PC-9 (cell line): Measurements from ENCODE around the gene RBM3. TPM values are rescaled to one million over a fixed set of nuclear protein-coding genes. Genes with fewer than 3 reads are reported as not detected.

ENCODE experiments used
- BruUV-seq: library from RNA; stranded (reverse); fragments of 400-500 nt; replicated peaks from 2 replicates; lab custom pipeline; 2021; lab: Mats Ljungman, UMichigan
- CTCF ChIA-PET: fragments of 300-600 bp; sonication (Branson Sonifier 250); formaldehyde crosslinking; loops from one replicate; lab custom pipeline; 2022; ENCODE audit warnings: antibody characterized with exemption; lab: Charles Lee
- POLR2A ChIA-PET: fragments of 300-600 bp; sonication (Branson Sonifier 250); formaldehyde crosslinking; loops from one replicate; lab custom pipeline; 2022; ENCODE audit warnings: antibody characterized with exemption; ENCODE audit not compliant: unreplicated experiment; lab: Charles Lee
- DNase-seq, 2 experiments: peaks; one replicate each; pipeline versions ENCODE4 v3.0.0 to v3.0.0-alpha.2; 2015 to 2022; ENCODE audit warnings: mixed read lengths in 1 of 2
- H2AFZ ChIP-seq: fragments of 200-600 bp; sonication (generic); 2 replicates; pipeline ENCODE4 v1.8.1; 2017; ENCODE audit warnings: antibody characterized with exemption
- H3F3A ChIP-seq: fragments of 200-600 bp; sonication (generic); 2 replicates; pipeline ENCODE4 v1.8.1; 2017; ENCODE audit warnings: antibody characterized with exemption, mild to moderate bottlenecking, low read depth; ENCODE audit not compliant: insufficient read depth
- H3K27ac ChIP-seq: fragments of 200-600 bp; sonication (generic); 2 replicates; pipeline ENCODE4 v1.6.1; 2016; ENCODE audit warnings: mixed run types
- H3K27me3 ChIP-seq: fragments of 200-600 bp; sonication (generic); 2 replicates; pipeline ENCODE4 v1.6.1; 2016; ENCODE audit warnings: low read depth, mixed run types; ENCODE audit not compliant: insufficient read depth
- H3K36me3 ChIP-seq: fragments of 200-600 bp; sonication (generic); 2 replicates; pipeline ENCODE4 v1.6.1; 2016; ENCODE audit warnings: low read depth, mixed run types
- H3K4me1 ChIP-seq: fragments of 200-600 bp; sonication (generic); replicated peaks from 2 replicates; pipeline ENCODE4 v1.6.1; 2016; ENCODE audit warnings: mixed run types; ENCODE audit not compliant: insufficient read depth
- H3K4me2 ChIP-seq: fragments of 200-600 bp; sonication (generic); 2 replicates; pipeline ENCODE4 v1.6.1; 2017; ENCODE audit warnings: mixed run types
- H3K4me3 ChIP-seq: fragments of 200-600 bp; sonication (generic); 2 replicates; pipeline ENCODE4 v1.6.1; 2016; ENCODE audit warnings: mixed run types
- H3K79me2 ChIP-seq: fragments of 200-600 bp; sonication (generic); 2 replicates; pipeline ENCODE4 v1.6.1; 2017; ENCODE audit warnings: low read depth, mixed run types
- H3K9me2 ChIP-seq: fragments of 200-600 bp; sonication (generic); 2 replicates; pipeline ENCODE4 v1.8.1; 2017; ENCODE audit warnings: mild to moderate bottlenecking; ENCODE audit not compliant: insufficient read depth
- H3K9me3 ChIP-seq: fragments of 200-600 bp; sonication (generic); 2 replicates; pipeline ENCODE4 v1.8.1; 2016; ENCODE audit warnings: low read depth; ENCODE audit not compliant: insufficient read depth
- H4K20me1 ChIP-seq: fragments of 200-600 bp; sonication (generic); 2 replicates; pipeline ENCODE4 v1.8.1; 2017; ENCODE audit not compliant: insufficient read depth
- CTCF ChIP-seq: fragments of 200-600 bp; sonication (generic); conservative IDR thresholded peaks from 2 replicates; pipeline ENCODE4 v1.6.1; 2017; ENCODE audit warnings: mixed run types, antibody characterized with exemption, mild to moderate bottlenecking, moderate library complexity
- EZH2 ChIP-seq: fragments of 200-600 bp; sonication (generic); IDR thresholded peaks from 2 replicates; pipeline ENCODE4 v1.8.0; 2017; ENCODE audit warnings: antibody characterized with exemption, low read depth
- intact Hi-C: fragments of 100-400 bp; cut with micrococcal nuclease; formaldehyde crosslinking; loops from one replicate; pipeline ENCODE4 v1.10.0; 2022; ENCODE audit not compliant: unreplicated experiment
- total RNA-seq: library from RNA; stranded (reverse); gene quantifications from 2 replicates; pipeline ENCODE4 v1.2.3, GENCODE V29; 2021

RBM3 gene
- total RNA-seq, 1 experiment from 2014 or later = 134 TPM

GRCh38 chrX:48560681-48561080, 13.6 kb upstream of the RBM3 start:
- intact Hi-C loops = no loop called here
- Histone ChIP-seq H3K9me2 (no peaks in the 10 kb centered on the region), H3K4me3 (no peak overlapping the region), H3K4me1 (no peaks in the 10 kb centered on the region), H3K4me2 (no peak overlapping the region), H3K36me3 (no peaks in the 10 kb centered on the region), H4K20me1 (no peaks in the 10 kb centered on the region), H2AFZ (no peak overlapping the region), H3F3A (no peaks in the 10 kb centered on the region), H3K27ac (no peak overlapping the region), H3K79me2 (no peaks in the 10 kb centered on the region), H3K9me3 (no peaks in the 10 kb centered on the region), H3K27me3 (no peaks in the 10 kb centered on the region)
- no peak for TF ChIP-seq CTCF
- no peak for TF ChIP-seq EZH2
- BruUV-seq = no TSS peak
- POLR2A ChIA-PET = no interaction called here
- CTCF ChIA-PET = no interaction called here
- no peak for DNase-seq

GRCh38 chrX:48569958-48570357, 4.3 kb upstream of the RBM3 start:
- intact Hi-C loops = no loop called here
- BruUV-seq = no TSS peak

GRCh38 chrX:48573690-48574269, 504 bp upstream of the RBM3 start:
- Histone ChIP-seq H3K4me2 (peak overlapping the region; percentile 78), H3K4me3 (peak overlapping the region; percentile 66), H3K36me3 (no peaks in the 10 kb centered on the region), H3K4me1 (no peaks in the 10 kb centered on the region), H3K27me3 (no peaks in the 10 kb centered on the region), H2AFZ (peak overlapping the region; percentile 74; the same call in 1 of the 2 replicates), H4K20me1 (no peaks in the 10 kb centered on the region), H3K79me2 (peaks cover 20% of the 10 kb centered on the region), H3K9me2 (no peaks in the 10 kb centered on the region), H3K9me3 (no peaks in the 10 kb centered on the region), H3F3A (peaks cover 16% of the 10 kb centered on the region; the same call in 1 of the 2 replicates), H3K27ac (peak overlapping the region; percentile 53; the same call in 1 of the 2 replicates)
- BruUV-seq = TSS peak; percentile 85
- no peak for TF ChIP-seq CTCF
- no peak for TF ChIP-seq EZH2
- POLR2A ChIA-PET = interaction anchor here (0.6 kb wide), 1 partner anchor 83 kb away, joined by 3 read pairs; no protein-coding TSS in a partner anchor
- DNase-seq = no peak
- intact Hi-C loops = no loop called here
- CTCF ChIA-PET = no interaction called here

More at GRCh38 chrX:48569958-48570357, 4.3 kb upstream of the RBM3 start:
- Histone ChIP-seq H3F3A (no peaks in the 10 kb centered on the region), H3K27me3 (no peaks in the 10 kb centered on the region), H3K4me2 (no peak overlapping the region), H3K9me3 (no peaks in the 10 kb centered on the region), H3K79me2 (peaks cover 1% of the 10 kb centered on the region), H3K4me3 (no peak overlapping the region), H3K27ac (no peak overlapping the region), H3K4me1 (no peaks in the 10 kb centered on the region), H2AFZ (no peak overlapping the region), H3K36me3 (no peaks in the 10 kb centered on the region), H3K9me2 (no peaks in the 10 kb centered on the region), H4K20me1 (no peaks in the 10 kb centered on the region)
- ChIA-PET POLR2A (no interaction called here), CTCF (no interaction called here)
- no peak for DNase-seq
- TF ChIP-seq CTCF (no peak), EZH2 (no peak)
